Measurements from ENCODE around the gene CDK5RAP2. TPM values are rescaled to one million over a fixed set of nuclear protein-coding genes. Genes with fewer than 3 reads are reported as not detected.

Gene CDK5RAP2
- total RNA-seq, 1 donor from 2014 or later, result 40.4 TPM

DNA sequence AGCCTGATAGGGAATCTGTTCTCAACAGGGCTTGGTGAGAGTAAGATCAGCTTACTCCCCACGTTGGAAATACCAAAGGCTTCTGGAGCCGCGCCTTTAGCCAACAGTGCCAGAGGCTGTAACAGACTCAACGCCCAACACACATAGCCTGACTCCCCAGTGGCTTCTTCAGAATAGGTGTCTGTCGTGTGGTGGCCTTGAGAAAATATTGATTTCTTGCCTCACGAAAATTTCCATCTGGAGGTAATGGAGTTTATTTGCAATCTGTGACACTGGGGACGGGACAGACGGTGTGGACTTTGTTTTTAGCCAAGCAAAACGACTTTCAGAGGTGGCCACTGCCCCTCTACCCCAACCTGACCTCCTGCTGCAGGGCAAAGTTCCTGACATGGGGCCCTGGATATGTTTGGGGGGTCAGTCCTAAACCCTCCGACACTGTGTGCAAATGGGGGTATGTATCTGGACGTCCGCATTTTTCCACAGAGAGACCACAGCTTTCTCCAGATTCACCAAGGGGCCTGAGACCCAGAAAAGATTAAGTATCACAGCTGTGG is 189.3 kb downstream of the CDK5RAP2 start:
- Mint-ChIP-seq H3K27ac (ENCODE audit: unreplicated experiment) (no peak overlapping the region), H3K4me3 (ENCODE audit: unreplicated experiment) (no peak overlapping the region), H3K27me3 (ENCODE audit: low read depth) (no peaks in the 10 kb centered on the region), H3K9me3 (ENCODE audit: low read depth) (no peaks in the 10 kb centered on the region), H3K4me1 (ENCODE audit: low read depth) (peaks cover 57% of the 10 kb centered on the region), H3K36me3 (ENCODE audit: low read depth) (peaks cover 37% of the 10 kb centered on the region)
- no peak for DNase-seq (ENCODE audit: low spot score)
- TF ChIP-seq, protein P1, sequence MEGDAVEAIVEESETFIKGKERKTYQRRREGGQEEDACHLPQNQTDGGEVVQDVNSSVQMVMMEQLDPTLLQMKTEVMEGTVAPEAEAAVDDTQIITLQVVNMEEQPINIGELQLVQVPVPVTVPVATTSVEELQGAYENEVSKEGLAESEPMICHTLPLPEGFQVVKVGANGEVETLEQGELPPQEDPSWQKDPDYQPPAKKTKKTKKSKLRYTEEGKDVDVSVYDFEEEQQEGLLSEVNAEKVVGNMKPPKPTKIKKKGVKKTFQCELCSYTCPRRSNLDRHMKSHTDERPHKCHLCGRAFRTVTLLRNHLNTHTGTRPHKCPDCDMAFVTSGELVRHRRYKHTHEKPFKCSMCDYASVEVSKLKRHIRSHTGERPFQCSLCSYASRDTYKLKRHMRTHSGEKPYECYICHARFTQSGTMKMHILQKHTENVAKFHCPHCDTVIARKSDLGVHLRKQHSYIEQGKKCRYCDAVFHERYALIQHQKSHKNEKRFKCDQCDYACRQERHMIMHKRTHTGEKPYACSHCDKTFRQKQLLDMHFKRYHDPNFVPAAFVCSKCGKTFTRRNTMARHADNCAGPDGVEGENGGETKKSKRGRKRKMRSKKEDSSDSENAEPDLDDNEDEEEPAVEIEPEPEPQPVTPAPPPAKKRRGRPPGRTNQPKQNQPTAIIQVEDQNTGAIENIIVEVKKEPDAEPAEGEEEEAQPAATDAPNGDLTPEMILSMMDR (IDR thresholded peaks at IDR 0.05), result no peak

DNA sequence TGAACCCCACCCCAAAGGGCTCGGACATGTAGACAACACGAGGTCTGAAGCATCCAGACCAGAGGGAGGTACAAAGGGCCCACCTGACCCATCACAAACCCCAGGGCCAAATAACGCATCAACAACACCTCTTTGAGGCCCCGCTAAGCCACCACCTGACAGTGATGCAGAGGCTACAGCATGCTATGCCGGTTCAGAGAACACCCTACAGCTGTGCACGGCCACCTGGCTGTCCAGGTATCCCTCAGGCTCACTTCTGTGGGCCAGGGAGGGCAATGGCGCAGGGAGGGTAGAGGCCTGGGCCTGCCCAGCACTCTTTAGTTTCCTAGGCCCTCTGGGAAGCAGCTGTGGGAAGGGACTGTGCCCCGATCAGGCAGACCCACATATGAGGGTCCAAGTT is 190.1 kb downstream of the CDK5RAP2 start:
- Mint-ChIP-seq H3K36me3 (ENCODE audit: low read depth) (peaks cover 37% of the 10 kb centered on the region), H3K4me3 (ENCODE audit: unreplicated experiment) (no peak overlapping the region), H3K27me3 (ENCODE audit: low read depth) (no peaks in the 10 kb centered on the region), H3K4me1 (ENCODE audit: low read depth) (peaks cover 59% of the 10 kb centered on the region), H3K27ac (ENCODE audit: unreplicated experiment) (no peak overlapping the region), H3K9me3 (ENCODE audit: low read depth) (no peaks in the 10 kb centered on the region)
- TF ChIP-seq, protein P1 (IDR thresholded peaks at IDR 0.05), result no peak
- DNase-seq (ENCODE audit: low spot score), result no peak

DNA sequence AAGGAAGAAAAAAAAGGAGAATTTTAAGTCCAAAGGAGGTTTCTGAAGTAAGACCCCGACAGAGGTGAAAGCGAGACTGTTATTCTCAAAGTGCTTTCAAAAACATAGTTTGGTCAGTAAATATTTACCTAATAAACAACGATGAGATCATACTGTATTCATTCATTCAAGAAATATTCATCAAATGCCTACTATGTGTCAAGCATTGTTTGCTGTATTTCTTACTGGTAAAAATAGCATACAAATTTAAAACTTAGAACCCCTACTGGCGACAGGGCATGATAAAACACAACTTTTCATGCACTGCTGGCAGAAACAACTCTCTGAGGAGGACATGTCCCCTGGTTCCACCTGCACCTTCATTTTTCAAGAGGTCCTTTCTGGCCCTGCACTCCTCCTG is 190.7 kb downstream of the CDK5RAP2 start:
- Mint-ChIP-seq H3K9me3 (ENCODE audit: low read depth) (no peaks in the 10 kb centered on the region), H3K27ac (ENCODE audit: unreplicated experiment) (no peak overlapping the region), H3K4me3 (ENCODE audit: unreplicated experiment) (no peak overlapping the region), H3K27me3 (ENCODE audit: low read depth) (no peaks in the 10 kb centered on the region), H3K36me3 (ENCODE audit: low read depth) (peaks cover 33% of the 10 kb centered on the region), H3K4me1 (ENCODE audit: low read depth) (peaks cover 59% of the 10 kb centered on the region)
- no peak for DNase-seq (ENCODE audit: low spot score)
- TF ChIP-seq, protein P1 (IDR thresholded peaks at IDR 0.05), result no peak

DNA sequence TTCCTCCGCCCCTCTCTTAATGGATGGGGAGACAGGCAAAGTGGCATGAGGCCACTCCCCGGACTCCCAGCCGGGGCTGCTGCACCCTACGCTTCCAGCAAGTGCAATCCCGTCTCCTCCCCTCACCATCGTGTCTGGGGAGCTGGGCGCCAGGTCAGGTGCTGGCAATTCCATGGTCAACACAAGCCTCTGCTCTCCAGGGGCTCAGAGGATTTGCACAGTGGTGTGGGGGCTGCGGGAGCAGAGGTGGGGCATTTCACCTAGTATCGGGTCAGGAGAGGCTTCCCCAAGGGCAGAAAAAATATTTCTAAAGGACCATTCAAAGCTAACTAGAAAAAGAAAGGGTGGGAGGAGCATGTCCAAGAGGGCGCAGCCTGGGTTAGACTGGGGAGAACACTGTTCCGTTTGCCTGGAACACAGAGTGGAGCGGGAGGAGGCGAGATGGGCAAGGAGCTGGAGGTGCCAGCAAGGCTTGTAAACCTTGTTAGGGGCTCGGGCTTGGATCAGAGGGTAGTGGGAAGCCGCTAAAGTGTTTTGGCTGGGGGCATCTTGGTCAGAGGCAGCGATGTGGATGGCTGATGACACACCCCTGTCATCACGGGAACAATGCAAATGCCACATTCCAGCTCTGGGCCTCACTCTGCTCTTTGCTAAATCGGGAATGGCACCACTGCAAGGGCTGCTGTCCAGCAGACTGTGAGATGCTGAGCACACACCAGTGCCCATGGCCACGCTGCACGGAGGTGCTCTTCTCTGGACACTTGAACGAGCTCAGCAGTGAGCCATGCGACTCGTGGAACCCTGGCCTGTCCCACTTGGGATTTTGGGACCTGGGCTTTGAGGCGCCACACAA is 191.7 kb downstream of the CDK5RAP2 start:
- DNase-seq (ENCODE audit: low spot score), result no peak
- TF ChIP-seq, protein P1 (IDR thresholded peaks at IDR 0.05), result no peak
- no peaks in the 10 kb centered on the region for H3K9me3 Mint-ChIP-seq (ENCODE audit: low read depth)
- H3K27me3 Mint-ChIP-seq (ENCODE audit: low read depth), result no peaks in the 10 kb centered on the region
- peak overlapping the region; percentile 63 for H3K27ac Mint-ChIP-seq (ENCODE audit: unreplicated experiment)
- H3K36me3 Mint-ChIP-seq (ENCODE audit: low read depth), result peaks cover 25% of the 10 kb centered on the region
- H3K4me1 Mint-ChIP-seq (ENCODE audit: low read depth), result peaks cover 57% of the 10 kb centered on the region
- no peak overlapping the region for H3K4me3 Mint-ChIP-seq (ENCODE audit: unreplicated experiment)

DNA sequence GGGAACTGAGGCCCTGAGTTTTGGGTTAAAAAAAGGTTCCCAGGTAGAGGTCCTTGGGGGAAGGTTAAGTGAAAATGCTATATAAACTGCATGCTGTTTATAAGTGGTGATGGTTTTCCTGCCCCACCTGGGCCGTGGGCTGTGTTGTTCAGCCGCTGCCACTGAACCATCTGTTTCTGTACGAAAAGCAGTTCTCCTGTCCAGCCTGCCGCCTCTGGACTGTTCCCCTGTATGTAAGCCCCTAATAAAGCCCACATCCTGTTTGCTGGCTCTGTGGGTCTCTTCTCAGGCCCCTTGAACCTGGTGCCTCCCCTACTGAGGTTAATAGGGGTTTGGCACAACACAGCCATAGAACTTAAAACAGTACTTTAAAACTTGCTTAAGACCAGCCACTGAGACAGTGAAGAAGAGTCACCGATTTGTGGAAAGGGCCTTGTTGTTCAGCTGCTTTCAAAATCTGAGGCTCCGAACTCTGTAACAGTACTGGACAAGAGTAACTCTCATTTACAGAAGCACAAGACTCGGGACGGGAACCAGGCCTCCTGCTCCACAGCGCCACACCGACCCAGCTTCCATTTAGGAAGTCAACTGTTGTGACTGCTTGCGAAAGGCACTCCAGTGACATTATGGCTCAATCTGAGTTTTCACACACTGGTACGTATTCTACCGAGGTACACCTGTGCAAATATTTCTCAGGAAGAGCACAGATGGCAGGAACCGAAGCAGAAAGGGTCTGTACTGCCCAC is 192.5 kb downstream of the CDK5RAP2 start:
- TF ChIP-seq, protein P1 (IDR thresholded peaks at IDR 0.05), result no peak
- Mint-ChIP-seq H3K27me3 (ENCODE audit: low read depth) (no peaks in the 10 kb centered on the region), H3K4me3 (ENCODE audit: unreplicated experiment) (no peak overlapping the region), H3K27ac (ENCODE audit: unreplicated experiment) (no peak overlapping the region), H3K9me3 (ENCODE audit: low read depth) (no peaks in the 10 kb centered on the region), H3K4me1 (ENCODE audit: low read depth) (peaks cover 52% of the 10 kb centered on the region), H3K36me3 (ENCODE audit: low read depth) (peaks cover 19% of the 10 kb centered on the region)
- no peak for DNase-seq (ENCODE audit: low spot score)
